ENCODE measurements around the gene CDK7. TPM values are rescaled to one million over a fixed set of nuclear protein-coding genes. Genes with fewer than 3 reads are reported as not detected.

The CDK7 gene
- total RNA-seq, 4 donors from 2014 or later: 16.7 to 54.5 (median 24.1) TPM

DNA sequence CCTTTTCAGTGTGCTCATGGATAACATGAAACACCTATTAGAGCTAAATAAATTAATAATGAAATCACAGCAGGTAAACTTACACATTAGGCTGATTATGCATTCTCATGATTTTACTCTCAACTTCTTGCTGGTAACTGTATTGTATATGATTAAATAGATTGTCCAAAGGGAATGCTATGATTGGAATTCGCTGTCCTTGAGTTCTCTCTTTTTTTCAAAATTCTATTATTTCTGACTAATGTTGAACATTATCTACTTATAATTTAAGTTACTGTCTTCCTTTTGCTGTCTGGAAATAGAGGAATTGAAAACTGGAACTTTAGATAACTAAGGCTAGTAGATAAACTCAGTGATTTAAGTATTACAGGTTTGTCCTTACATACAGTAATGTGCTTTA lies 32.2 kb upstream of the CDK7 start:
- Histone ChIP-seq H3K9me3 (no peaks in the 10 kb centered on the region), H3K27me3 (no peaks in the 10 kb centered on the region), H3K4me3 (replicated peaks in 1 of 3) (no peak overlapping the region), H3K4me1 (no peaks in the 10 kb centered on the region), H3K27ac (no peak overlapping the region), H3K36me3 (no peaks in the 10 kb centered on the region)
- TF ChIP-seq, protein P1, sequence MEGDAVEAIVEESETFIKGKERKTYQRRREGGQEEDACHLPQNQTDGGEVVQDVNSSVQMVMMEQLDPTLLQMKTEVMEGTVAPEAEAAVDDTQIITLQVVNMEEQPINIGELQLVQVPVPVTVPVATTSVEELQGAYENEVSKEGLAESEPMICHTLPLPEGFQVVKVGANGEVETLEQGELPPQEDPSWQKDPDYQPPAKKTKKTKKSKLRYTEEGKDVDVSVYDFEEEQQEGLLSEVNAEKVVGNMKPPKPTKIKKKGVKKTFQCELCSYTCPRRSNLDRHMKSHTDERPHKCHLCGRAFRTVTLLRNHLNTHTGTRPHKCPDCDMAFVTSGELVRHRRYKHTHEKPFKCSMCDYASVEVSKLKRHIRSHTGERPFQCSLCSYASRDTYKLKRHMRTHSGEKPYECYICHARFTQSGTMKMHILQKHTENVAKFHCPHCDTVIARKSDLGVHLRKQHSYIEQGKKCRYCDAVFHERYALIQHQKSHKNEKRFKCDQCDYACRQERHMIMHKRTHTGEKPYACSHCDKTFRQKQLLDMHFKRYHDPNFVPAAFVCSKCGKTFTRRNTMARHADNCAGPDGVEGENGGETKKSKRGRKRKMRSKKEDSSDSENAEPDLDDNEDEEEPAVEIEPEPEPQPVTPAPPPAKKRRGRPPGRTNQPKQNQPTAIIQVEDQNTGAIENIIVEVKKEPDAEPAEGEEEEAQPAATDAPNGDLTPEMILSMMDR (IDR thresholded peaks at IDR 0.05): no peak
- no peak for TF ChIP-seq POLR2A (IDR thresholded peaks at IDR 0.05)
- no peak for DNase-seq
- intact Hi-C loops (cut with DNase I): no loop called here
- 94 to 96% methylated on average over 1 of the region's 1 CpG for WGBS, 2 donors

DNA sequence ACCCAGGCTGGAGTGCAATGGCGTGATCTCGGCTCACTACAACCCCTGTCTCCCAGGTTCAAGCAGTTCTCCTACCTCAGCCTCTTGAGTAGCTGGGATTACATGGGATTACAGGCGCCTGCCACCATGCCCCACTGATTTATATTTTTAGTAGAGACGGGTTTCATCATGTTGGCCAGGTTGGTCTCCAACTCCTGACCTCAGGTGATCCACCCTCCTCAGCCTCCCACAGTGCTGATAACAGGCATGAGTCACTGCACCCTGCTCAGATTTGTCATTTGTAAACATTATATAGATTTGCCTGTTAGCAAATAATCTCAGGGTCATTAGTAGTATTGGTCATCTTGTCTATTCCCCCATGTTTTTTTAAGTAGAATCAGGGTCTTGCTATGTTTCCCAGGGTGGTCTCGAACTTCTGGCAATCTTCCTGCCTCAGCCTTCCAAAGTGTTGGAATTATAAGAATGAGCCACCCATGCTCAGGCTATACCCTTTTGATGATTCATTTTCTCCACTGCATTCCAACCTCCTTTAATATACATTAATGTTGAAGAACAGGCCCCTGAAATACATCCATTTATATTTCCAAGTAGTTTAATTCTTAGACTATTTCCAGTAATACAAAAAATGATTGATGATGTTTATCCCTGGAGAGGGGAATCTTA lies 28.0 kb upstream of the CDK7 start:
- H3K9me3 ChIP-seq: no peaks in the 10 kb centered on the region
- no peak overlapping the region for H3K4me3 ChIP-seq (replicated peaks in 1 of 3)
- no peak for TF ChIP-seq POLR2A (IDR thresholded peaks at IDR 0.05)
- TF ChIP-seq, protein P1 (IDR thresholded peaks at IDR 0.05): no peak
- no peak for DNase-seq
- no peaks in the 10 kb centered on the region for H3K36me3 ChIP-seq
- no peaks in the 10 kb centered on the region for H3K27me3 ChIP-seq
- intact Hi-C loops (cut with DNase I): no loop called here
- H3K27ac ChIP-seq: no peak overlapping the region
- no peaks in the 10 kb centered on the region for H3K4me1 ChIP-seq
- WGBS, 2 donors: 97 to 100% methylated on average over 5 of the region's 5 CpGs

DNA sequence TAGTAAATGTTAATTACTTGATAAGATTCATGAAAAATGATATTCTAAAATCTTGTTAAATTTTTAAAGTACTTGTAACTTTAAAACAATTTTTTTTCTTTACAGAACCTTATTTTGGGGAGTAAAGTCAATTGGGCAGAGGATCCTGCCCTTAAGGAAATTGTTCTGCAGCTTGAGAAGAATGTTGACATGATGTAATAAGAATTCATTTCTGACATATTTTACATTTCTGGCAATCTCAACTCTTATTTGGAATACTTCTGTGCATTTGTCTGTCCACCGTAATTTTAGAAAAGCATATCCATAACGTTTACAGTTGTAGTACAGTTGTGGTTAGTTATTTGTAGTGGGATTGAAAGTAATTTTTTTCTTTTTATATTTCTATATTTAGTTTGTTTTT lies 25.1 kb upstream of the CDK7 start:
- DNase-seq: no peak
- Histone ChIP-seq H3K9me3 (no peaks in the 10 kb centered on the region), H3K4me1 (no peaks in the 10 kb centered on the region), H3K36me3 (no peaks in the 10 kb centered on the region), H3K27me3 (no peaks in the 10 kb centered on the region), H3K27ac (no peak overlapping the region), H3K4me3 (replicated peaks in 1 of 3) (no peak overlapping the region)
- WGBS, 2 donors: 85 to 88% methylated on average over 2 of the region's 2 CpGs
- intact Hi-C loops (cut with DNase I): no loop called here
- TF ChIP-seq, protein P1 (IDR thresholded peaks at IDR 0.05): no peak
- TF ChIP-seq POLR2A (IDR thresholded peaks at IDR 0.05): no peak

DNA sequence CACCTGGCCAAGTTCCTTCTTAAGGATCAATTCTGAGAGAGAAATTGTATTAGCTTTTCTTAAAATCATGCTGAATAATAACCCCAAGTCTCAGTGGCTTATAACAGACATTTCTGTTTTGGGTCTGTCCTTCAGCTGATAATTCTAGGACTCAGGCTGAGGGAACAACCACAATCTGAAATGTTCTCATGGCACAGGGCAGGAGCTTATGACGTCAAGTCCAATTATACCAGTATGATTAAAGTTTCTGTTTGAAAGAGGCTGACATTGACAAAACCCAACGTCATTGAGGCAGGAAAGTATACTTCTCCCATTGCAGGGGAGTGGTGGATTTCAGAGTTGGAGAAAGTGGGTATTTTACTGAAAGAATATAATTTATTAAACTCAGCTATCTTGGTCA lies 23.5 kb upstream of the CDK7 start:
- no peaks in the 10 kb centered on the region for H3K27me3 ChIP-seq
- no peaks in the 10 kb centered on the region for H3K36me3 ChIP-seq
- intact Hi-C loops (cut with DNase I): no loop called here
- WGBS, 2 donors: 88 to 93% methylated on average over 2 of the region's 2 CpGs
- TF ChIP-seq, protein P1 (IDR thresholded peaks at IDR 0.05): no peak
- no peak for TF ChIP-seq POLR2A (IDR thresholded peaks at IDR 0.05)
- DNase-seq: no peak
- no peak overlapping the region for H3K4me3 ChIP-seq (replicated peaks in 1 of 3)
- no peaks in the 10 kb centered on the region for H3K4me1 ChIP-seq
- no peaks in the 10 kb centered on the region for H3K9me3 ChIP-seq
- no peak overlapping the region for H3K27ac ChIP-seq

DNA sequence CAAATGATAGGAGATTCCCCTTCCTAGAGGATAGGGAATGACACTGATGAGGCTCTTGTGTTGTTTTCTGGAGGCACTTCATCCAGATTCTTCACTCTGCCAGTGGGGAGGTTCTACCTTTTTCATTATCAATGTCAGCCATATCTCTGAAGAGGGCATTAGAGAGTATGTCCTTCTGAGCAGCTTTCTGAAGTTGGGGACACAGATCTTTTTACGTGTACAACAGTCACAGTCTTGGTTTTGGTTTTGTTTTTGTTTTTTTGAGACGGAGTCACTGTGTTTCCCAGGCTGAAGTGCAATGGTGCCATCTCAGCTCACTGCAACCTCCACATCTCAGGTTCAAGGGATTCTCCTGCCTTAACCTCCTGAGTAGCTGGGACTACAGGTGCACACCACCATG lies 22.7 kb upstream of the CDK7 start:
- Histone ChIP-seq H3K4me1 (peaks cover 0 to 1% of the 10 kb centered on the region in 2 donors), H3K9me3 (no peaks in the 10 kb centered on the region), H3K36me3 (no peaks in the 10 kb centered on the region), H3K27me3 (no peaks in the 10 kb centered on the region), H3K4me3 (replicated peaks in 1 of 3) (no peak overlapping the region), H3K27ac (no peak overlapping the region)
- TF ChIP-seq POLR2A (IDR thresholded peaks at IDR 0.05): no peak
- TF ChIP-seq, protein P1 (IDR thresholded peaks at IDR 0.05): no peak
- DNase-seq: no peak
- WGBS, 2 donors: 91 to 93% methylated on average over 2 of the region's 2 CpGs
- intact Hi-C loops (cut with DNase I): no loop called here

Data from thyroid gland (tissue), 4 donors.